Pancreas (tissue), 10 donors: ENCODE data around the gene MCF2L2. TPM values are rescaled to one million over a fixed set of nuclear protein-coding genes. Genes with fewer than 3 reads are reported as not detected.
A peak's percentile ranks its signal among the peaks of the same experiment; 100 is the strongest.

Source experiments
- ATAC-seq, 4 donors: fragments of 200-7000 bp; cut with Tn5 transposase; one replicate each; pipeline versions ENCODE4 v1.8.0 to v1.9.1; 2020; ENCODE audit warnings: mild to moderate bottlenecking in 4 of 4, moderate library complexity in 4 of 4
- DNase-seq, 6 donors: peaks; one replicate each; pipeline ENCODE4 v3.0.0-alpha.2; 2020
- FAIRE-seq: peaks from 2 replicates; lab custom pipeline; 2012; peaks lifted over from hg19 to GRCh38; lab: Jason Lieb, UNC
- H3K27ac ChIP-seq, 4 donors: fragments of 200-600 bp; sonication (generic); 1 replicate in 3 of 4; 2 replicates in 1 of 4; pipeline versions ENCODE4 v1.5.0 to v1.8.0; 2020
- H3K27me3 ChIP-seq, 4 donors: fragments of 200-600 bp; one replicate each; pipeline ENCODE4 v1.8.0; 2021
- H3K36me3 ChIP-seq, 3 donors: fragments of 200-600 bp; sonication (generic) in 1 of 3; one replicate each; pipeline versions ENCODE4 v1.5.0 to v1.8.0; 2020 to 2021
- H3K4me1 ChIP-seq, 3 donors: fragments of 200-600 bp; one replicate each; pipeline ENCODE4 v1.8.0; 2021
- H3K4me3 ChIP-seq, 4 donors: fragments of 200-600 bp; sonication (generic) in 2 of 4; one replicate each; pipeline versions ENCODE4 v1.5.0 to v1.8.0; 2020 to 2021
- H3K9me3 ChIP-seq, 4 donors: fragments of 200-600 bp; one replicate each; pipeline ENCODE4 v1.8.0; 2021
- CTCF ChIP-seq, 4 donors: fragments of 200-600 bp; sonication (generic) in 3 of 4; IDR thresholded peaks; one replicate each; pipeline versions ENCODE4 v1.5.0 to v1.8.0; 2021; ENCODE audit warnings: antibody characterized with exemption in 4 of 4
- WGBS, 2 donors: extraction: QIAGEN DNeasy Blood & Tissue Kit; methylation state at CpG; one replicate each; pipeline ENCODE4 v1.1.7; 2013; 5-methylcytosine and 5-hydroxymethylcytosine counted together
- intact Hi-C, 3 donors: fragments of 100-400 bp; cut with DNase I; formaldehyde crosslinking; loops; one replicate each; pipeline versions ENCODE4 v1.11.1 to v1.14.2; 2022
- polyA plus RNA-seq, 2 donors: library from polyadenylated mRNA; stranded (reverse); fragments of 200-250 nt; gene quantifications; one replicate each; pipeline ENCODE4 v1.2.3, GENCODE V29; 2013
- total RNA-seq, 6 donors: library from RNA; stranded (reverse); fragmentation: NEBNext Ultra II Directional in 4 of 6; extraction: Animal tissue kit (Norgen Biotek cat#: 25700) in 4 of 6; gene quantifications; one replicate each; pipeline versions ENCODE4 v1.2.1 to v1.2.4, GENCODE V29; 2021 to 2023
- donor health status: healthy with polysubstance abuse.
- donor health status: DM: no; HTN: no; CAD: no; lungs with moderate emphysema.
- donor health status: DM: no; HTN: no; CAD: no.
- donor health status: control.
- donor health status: control.
- donor health status: Bipolar disorder and iron deficiency.
- donor health status: DM: yes; HTN: yes; CAD: no.
- donor health status: DM: no; HTN: no; CAD: no.
- donor health status: DM: no; HTN: no; CAD: no.
- donor health status: DM: yes; HTN: yes; CAD: no.

The MCF2L2 gene
- total and polyA plus RNA-seq, 8 donors = 0.54 to 2.0 (median 0.97) TPM

DNA sequence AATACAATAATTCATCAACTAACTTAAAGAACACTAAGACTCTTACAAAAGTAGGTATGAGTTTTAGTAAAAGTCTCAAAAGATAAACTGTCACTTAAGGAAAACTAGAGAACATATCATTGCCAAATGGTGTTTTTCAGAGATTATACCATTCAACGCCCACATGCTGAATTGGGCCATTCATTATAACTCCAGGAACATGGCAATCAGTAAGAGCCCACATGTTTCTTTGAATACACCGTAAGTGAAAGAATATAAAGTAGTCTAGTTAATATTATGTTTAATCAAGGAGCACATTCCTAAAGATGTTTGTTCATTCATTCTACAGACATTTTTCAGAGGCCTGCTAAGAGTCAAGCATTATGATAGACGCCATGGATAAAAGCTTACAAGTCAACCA lies 152.5 kb downstream of the MCF2L2 start:
- FAIRE-seq (no peak), DNase-seq (no peak), ATAC-seq (no peak)
- Histone ChIP-seq H3K36me3 (no peaks in the 10 kb centered on the region), H3K4me3 (no peak overlapping the region), H3K27ac (peak overlapping the region in 2 of 4 donors; percentile 4 to 59), H3K27me3 (no peaks in the 10 kb centered on the region), H3K4me1 (peaks cover 0 to 19% (median 4%) of the 10 kb centered on the region in 3 donors), H3K9me3 (no peaks in the 10 kb centered on the region)
- TF ChIP-seq CTCF (IDR thresholded peaks at IDR 0.05) = no peak
- WGBS, 2 donors = 59 to 75% methylated on average over 3 of the region's 3 CpGs
- intact Hi-C loops = no loop called here

DNA sequence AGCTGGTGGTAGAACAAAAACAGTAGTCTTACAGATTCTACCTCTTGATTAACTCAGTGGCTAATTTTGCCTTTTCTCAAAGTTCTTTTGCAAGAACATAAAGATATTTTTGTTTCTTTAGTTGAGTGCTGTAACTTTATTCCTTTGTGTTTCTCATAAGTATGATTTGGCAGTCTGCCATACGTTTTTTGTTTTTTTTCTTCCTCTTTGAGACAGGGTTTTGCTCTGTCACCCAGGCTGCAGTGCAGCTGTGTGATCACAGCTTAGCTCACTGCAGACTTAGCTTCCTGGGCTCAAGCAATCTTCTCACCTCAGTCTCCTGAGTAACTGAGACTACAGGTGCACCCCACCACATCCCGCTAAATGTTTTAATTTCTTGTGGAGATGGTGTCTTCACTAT lies 153.0 kb downstream of the MCF2L2 start:
- TF ChIP-seq CTCF (IDR thresholded peaks at IDR 0.05) = no peak
- peaks cover 0 to 19% (median 4%) of the 10 kb centered on the region in 3 donors for H3K4me1 ChIP-seq
- no peaks in the 10 kb centered on the region for H3K27me3 ChIP-seq
- peak overlapping the region in 2 of 4 donors; percentile 4 to 59 for H3K27ac ChIP-seq
- WGBS, 2 donors = 43 to 46% methylated on average over 2 of the region's 2 CpGs
- intact Hi-C loops = no loop called here
- peak in 1 of 6 donors; percentile 28 for DNase-seq
- peak; percentile 65 for FAIRE-seq
- peak; percentile 64 to 92 (median 89) for ATAC-seq
- no peak overlapping the region for H3K4me3 ChIP-seq
- H3K9me3 ChIP-seq = no peaks in the 10 kb centered on the region
- no peaks in the 10 kb centered on the region for H3K36me3 ChIP-seq

GRCh38 chr3:183274609-183275008 lies 153.8 kb downstream of the MCF2L2 start:
- intact Hi-C loops = no loop called here
- no peaks in the 10 kb centered on the region for H3K27me3 ChIP-seq
- FAIRE-seq (no peak), ATAC-seq (no peak), DNase-seq (no peak)
- H3K4me3 ChIP-seq = no peak overlapping the region
- 67 to 74% methylated on average over 5 of the region's 5 CpGs for WGBS, 2 donors
- H3K27ac ChIP-seq = peak overlapping the region in 1 of 4 donors; percentile 59
- no peak for TF ChIP-seq CTCF (IDR thresholded peaks at IDR 0.05)
- peaks cover 0 to 19% (median 4%) of the 10 kb centered on the region in 3 donors for H3K4me1 ChIP-seq
- no peaks in the 10 kb centered on the region for H3K36me3 ChIP-seq
- no peaks in the 10 kb centered on the region for H3K9me3 ChIP-seq

DNA sequence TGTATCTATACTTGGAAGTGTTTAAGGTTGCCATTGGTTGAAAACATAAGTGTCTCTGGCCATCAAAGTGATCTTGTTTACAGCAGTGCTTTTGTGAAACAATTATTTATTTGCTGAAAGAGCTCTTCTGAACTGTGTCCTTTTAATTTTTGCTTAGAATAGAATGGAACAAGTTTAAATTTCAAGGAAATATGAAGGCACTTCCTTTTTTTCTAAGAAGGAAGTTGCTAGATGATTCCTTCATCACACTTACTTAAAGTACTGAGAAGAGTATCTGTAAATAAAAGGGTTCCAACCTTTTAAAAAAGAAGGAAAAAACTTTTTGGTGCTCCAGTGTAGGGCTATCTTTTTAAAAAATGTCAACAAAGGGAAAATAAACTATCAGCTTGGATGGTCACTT lies 155.6 kb downstream of the MCF2L2 start:
- intact Hi-C loops = no loop called here
- no peak overlapping the region for H3K27ac ChIP-seq
- H3K36me3 ChIP-seq = no peaks in the 10 kb centered on the region
- no peaks in the 10 kb centered on the region for H3K9me3 ChIP-seq
- no peak overlapping the region for H3K4me3 ChIP-seq
- no peak for DNase-seq
- peaks cover 0 to 19% (median 4%) of the 10 kb centered on the region in 3 donors for H3K4me1 ChIP-seq
- ATAC-seq = no peak
- H3K27me3 ChIP-seq = no peaks in the 10 kb centered on the region
- no peak for TF ChIP-seq CTCF (IDR thresholded peaks at IDR 0.05)
- FAIRE-seq = no peak

- TF ChIP-seq CTCF (IDR thresholded peaks at IDR 0.05) = no peak
- Histone ChIP-seq H3K4me1 (peaks cover 0 to 19% (median 4%) of the 10 kb centered on the region in 3 donors), H3K27me3 (no peaks in the 10 kb centered on the region), H3K27ac (no peak overlapping the region), H3K9me3 (no peaks in the 10 kb centered on the region), H3K36me3 (no peaks in the 10 kb centered on the region), H3K4me3 (no peak overlapping the region)
- intact Hi-C loops = no loop called here
- DNase-seq (no peak), ATAC-seq (no peak), FAIRE-seq (no peak)
- 91 to 93% methylated on average over 3 of the region's 3 CpGs for WGBS, 2 donors
Observed at GRCh38 chr3:183272142-183272541, 156.3 kb downstream of the MCF2L2 start.
